H1 (cell line): ENCODE results near the gene CANT1. TPM values are rescaled to one million over a fixed set of nuclear protein-coding genes. Genes with fewer than 3 reads are reported as not detected.

Experiments used
- CTCF ChIA-PET: fragments of 300-600 bp; sonication (Branson Sonifier 250); formaldehyde crosslinking; loops from one replicate; lab custom pipeline; 2021; ENCODE audit not compliant: partially characterized antibody; lab: Charles Lee
- POLR2A ChIA-PET: fragments of 300-600 bp; sonication (Branson Sonifier 250); formaldehyde crosslinking; loops from one replicate; lab custom pipeline; 2021; ENCODE audit warnings: inconsistent platforms; ENCODE audit not compliant: partially characterized antibody; lab: Charles Lee
- DNase-seq, 2 experiments: peaks; one replicate each; pipeline versions ENCODE4 v3.0.0 to v3.0.0-alpha.2; 2010 to 2022; ENCODE audit warnings: low spot score in 2 of 2, low read depth in 1 of 2, mixed read lengths in 1 of 2
- FAIRE-seq: peaks from 2 replicates; lab custom pipeline; 2011; peaks lifted over from hg19 to GRCh38; lab: Jason Lieb, UNC
- H2AFZ ChIP-seq: 2 replicates; pipeline ENCODE4 v1.8.1; 2012; ENCODE audit warnings: low read length, inconsistent platforms
- H2AK5ac ChIP-seq: 2 replicates; pipeline ENCODE4 v1.6.1; 2013; ENCODE audit warnings: low read depth, low read length
- H2BK120ac ChIP-seq: replicated peaks from 2 replicates; pipeline ENCODE3; 2013; ENCODE audit warnings: low read depth, low read length, inconsistent platforms
- H2BK12ac ChIP-seq: 2 replicates; pipeline ENCODE4 v1.6.1; 2013; ENCODE audit warnings: low read depth, low read length
- H2BK15ac ChIP-seq: 2 replicates; pipeline ENCODE4 v1.6.1; 2013; ENCODE audit warnings: low read length
- H2BK20ac ChIP-seq: 2 replicates; pipeline ENCODE4 v1.6.1; 2013; ENCODE audit warnings: low read length
- H2BK5ac ChIP-seq: 2 replicates; pipeline ENCODE4 v1.6.1; 2013; ENCODE audit warnings: low read depth, low read length
- H3K14ac ChIP-seq: 2 replicates; pipeline ENCODE4 v1.6.1; 2013; ENCODE audit warnings: inconsistent platforms; ENCODE audit not compliant: insufficient read length
- H3K18ac ChIP-seq: 2 replicates; pipeline ENCODE4 v1.6.1; 2013; ENCODE audit warnings: low read length; ENCODE audit errors: extremely low read depth
- H3K23ac ChIP-seq: 2 replicates; pipeline ENCODE4 v1.6.1; 2013; ENCODE audit warnings: inconsistent platforms; ENCODE audit not compliant: insufficient read length
- H3K23me2 ChIP-seq: 2 replicates; pipeline ENCODE4 v1.6.1; 2013; ENCODE audit warnings: low read depth, low read length
- H3K27ac ChIP-seq: 2 replicates; pipeline ENCODE4 v1.6.1; 2011; ENCODE audit warnings: low read depth, low read length, inconsistent platforms
- H3K27me3 ChIP-seq, 4 experiments: replicated peaks in 1 of 4; 1 replicate in 1 of 4; 2 replicates in 3 of 4; pipeline versions ENCODE4 v1.6.1 to v1.8.1; 2011 to 2013; ENCODE audit warnings: low read length in 3 of 4, mild to moderate bottlenecking in 3 of 4, inconsistent platforms in 2 of 4, mixed read lengths in 2 of 4, moderate library complexity in 1 of 4; ENCODE audit not compliant: control insufficient read depth in 3 of 4, insufficient read depth in 3 of 4; ENCODE audit errors: extremely low read depth in 1 of 4
- H3K36me3 ChIP-seq, 4 experiments: 2 replicates each; pipeline versions ENCODE4 v1.6.1 to v1.8.1; 2011 to 2013; ENCODE audit warnings: mild to moderate bottlenecking in 4 of 4, low read length in 3 of 4, moderate library complexity in 2 of 4, control low read depth in 1 of 4, inconsistent platforms in 1 of 4; ENCODE audit not compliant: insufficient read depth in 4 of 4, control insufficient read depth in 2 of 4
- H3K4ac ChIP-seq: replicated peaks from 2 replicates; pipeline ENCODE3; 2013; ENCODE audit warnings: low read length, low read depth, mixed read lengths, inconsistent platforms; ENCODE audit not compliant: insufficient read length
- H3K4me1 ChIP-seq, 4 experiments: replicated peaks in 1 of 4; 1 replicate in 1 of 4; 2 replicates in 3 of 4; pipeline versions ENCODE4 v1.6.1 to v1.8.1; 2011 to 2013; ENCODE audit warnings: low read length in 3 of 4, inconsistent platforms in 2 of 4, mixed read lengths in 1 of 4; ENCODE audit not compliant: insufficient read depth in 4 of 4, control insufficient read depth in 3 of 4
- H3K4me2 ChIP-seq, 2 experiments: 2 replicates each; pipeline versions ENCODE4 v1.6.1 to v1.8.1; 2011 to 2013; ENCODE audit warnings: low read depth in 2 of 2, low read length in 2 of 2, control low read depth in 1 of 2, inconsistent platforms in 1 of 2, mild to moderate bottlenecking in 1 of 2; ENCODE audit not compliant: insufficient read depth in 1 of 2
- H3K4me3 ChIP-seq, 4 experiments: fragments of 200-600, 300-600 bp in 1 of 4; sonication (generic), shearing (Covaris generic), sonication (Bioruptor Twin) in 1 of 4; 2 replicates each; pipeline versions ENCODE4 v1.5.1 to v1.8.1; 2011 to 2016; ENCODE audit warnings: low read length in 4 of 4, low read depth in 3 of 4, control low read depth in 2 of 4, inconsistent platforms in 2 of 4, mild to moderate bottlenecking in 2 of 4, mixed read lengths in 1 of 4, moderate library complexity in 1 of 4; ENCODE audit not compliant: insufficient read depth in 2 of 4; ENCODE audit errors: extremely low read depth in 1 of 4
- H3K56ac ChIP-seq: replicated peaks from 2 replicates; pipeline ENCODE3; 2013; ENCODE audit warnings: low read depth, mild to moderate bottlenecking, mixed read lengths, low read length, inconsistent platforms; ENCODE audit not compliant: insufficient read length
- H3K79me1 ChIP-seq: 2 replicates; pipeline ENCODE4 v1.6.1; 2013; ENCODE audit warnings: low read depth, low read length, control low read depth
- H3K79me2 ChIP-seq, 2 experiments: 2 replicates each; pipeline versions ENCODE4 v1.6.1 to v1.8.1; 2012 to 2013; ENCODE audit warnings: low read length in 2 of 2, mild to moderate bottlenecking in 2 of 2, inconsistent platforms in 1 of 2; ENCODE audit not compliant: insufficient read depth in 2 of 2, control insufficient read depth in 1 of 2
- H3K9ac ChIP-seq, 4 experiments: replicated peaks in 1 of 4; 1 replicate in 1 of 4; 2 replicates in 3 of 4; pipeline versions ENCODE4 v1.6.1 to v1.8.1; 2011 to 2013; ENCODE audit warnings: low read depth in 3 of 4, low read length in 3 of 4, control low read depth in 2 of 4, mild to moderate bottlenecking in 2 of 4, moderate library complexity in 2 of 4, inconsistent platforms in 1 of 4; ENCODE audit errors: extremely low read depth in 1 of 4
- H3K9me3 ChIP-seq, 2 experiments: 2 replicates each; pipeline versions ENCODE4 v1.6.1 to v1.8.1; 2012 to 2013; ENCODE audit warnings: mild to moderate bottlenecking in 2 of 2, moderate library complexity in 2 of 2, control low read depth in 1 of 2, inconsistent platforms in 1 of 2, low read depth in 1 of 2, low read length in 1 of 2, mixed read lengths in 1 of 2; ENCODE audit not compliant: insufficient read depth in 2 of 2
- H4K20me1 ChIP-seq, 2 experiments: replicated peaks in 1 of 2; 2 replicates each; pipeline versions ENCODE3 to v1.8.1; 2011 to 2013; ENCODE audit warnings: inconsistent platforms in 2 of 2, low read length in 2 of 2, mild to moderate bottlenecking in 1 of 2; ENCODE audit not compliant: insufficient read depth in 2 of 2, control insufficient read depth in 1 of 2
- H4K5ac ChIP-seq: 2 replicates; pipeline ENCODE4 v1.6.1; 2013; ENCODE audit warnings: low read length, low read depth, mixed read lengths, inconsistent platforms; ENCODE audit not compliant: insufficient read length
- H4K8ac ChIP-seq: 2 replicates; pipeline ENCODE4 v1.8.0; 2013; ENCODE audit warnings: mild to moderate bottlenecking, moderate library complexity, low read length, inconsistent platforms; ENCODE audit not compliant: insufficient read depth; ENCODE audit errors: extremely low read depth
- H4K91ac ChIP-seq: replicated peaks from 2 replicates; pipeline ENCODE3; 2013; ENCODE audit warnings: low read length, mixed read lengths, inconsistent platforms; ENCODE audit not compliant: insufficient read length
- ATF2 ChIP-seq: IDR thresholded peaks from 2 replicates; pipeline ENCODE4 v1.6.1; 2012; ENCODE audit warnings: low read length, inconsistent platforms
- BCL11A ChIP-seq, 2 experiments: IDR thresholded peaks; one replicate each; pipeline ENCODE4 v1.6.1; 2011; ENCODE audit warnings: low read depth in 2 of 2, low read length in 2 of 2, mild to moderate bottlenecking in 2 of 2
- BRCA1 ChIP-seq: IDR thresholded peaks from 2 replicates; pipeline ENCODE4 v1.6.1; 2012; ENCODE audit warnings: low read depth, low read length, improper control_type of control experiment
- CBX8 ChIP-seq: fragments of 300-800, 300-1000 bp; sonication (generic); IDR thresholded peaks from 2 replicates; pipeline ENCODE4 v1.7.1; 2016; ENCODE audit warnings: low read depth, low read length, borderline replicate concordance
- CHD2 ChIP-seq: IDR thresholded peaks from 2 replicates; pipeline ENCODE4 v1.6.1; 2012; ENCODE audit warnings: low read length, improper control_type of control experiment
- CTBP2 ChIP-seq: IDR thresholded peaks from 2 replicates; pipeline ENCODE4 v1.7.0; 2011; ENCODE audit warnings: borderline replicate concordance, mild to moderate bottlenecking, moderate library complexity, mixed read lengths, low read length; ENCODE audit not compliant: insufficient read depth, insufficient read length
- FOSL1 ChIP-seq: IDR thresholded peaks from 2 replicates; pipeline ENCODE4 v1.6.1; 2011; ENCODE audit warnings: mild to moderate bottlenecking, low read depth, low read length, moderate library complexity; ENCODE audit not compliant: insufficient read depth
- NANOG ChIP-seq: IDR thresholded peaks from 2 replicates; pipeline ENCODE4 v1.6.1; 2011; ENCODE audit warnings: low read length, low read depth, mild to moderate bottlenecking, inconsistent platforms; ENCODE audit not compliant: insufficient read depth, poor library complexity, severe bottlenecking
- SUZ12 ChIP-seq: fragments of 200-600 bp; sonication (generic); IDR thresholded peaks from 2 replicates; pipeline ENCODE4 v1.6.1; 2012; ENCODE audit warnings: mild to moderate bottlenecking, inconsistent platforms, low read length, moderate library complexity, mixed read lengths
- TBP ChIP-seq: IDR thresholded peaks from 2 replicates; pipeline ENCODE4 v1.6.1; 2011; ENCODE audit warnings: low read depth, low read length, improper control_type of control experiment
- ZNF274 ChIP-seq: IDR thresholded peaks from 2 replicates; pipeline ENCODE4 v1.7.0; 2012; ENCODE audit warnings: low read length, borderline replicate concordance; ENCODE audit errors: extremely low read depth
- WGBS, 2 experiments: shearing (Covaris generic) in 1 of 2; methylation state at CpG; one replicate each; pipeline versions ENCODE4 v1.1.6 to v1.1.7; 2013 to 2015; ENCODE audit warnings: low lambda C conversion rate in 2 of 2, mixed read lengths in 2 of 2, inconsistent platforms in 1 of 2, low coverage in 1 of 2, missing lambda C conversion rate in 1 of 2; ENCODE audit not compliant: insufficient replicate concordance in 2 of 2, insufficient coverage in 1 of 2, insufficient read length in 1 of 2; ENCODE audit errors: extremely low coverage in 1 of 2, missing lambda C conversion rate in 1 of 2; 5-methylcytosine and 5-hydroxymethylcytosine counted together
- polyA plus RNA-seq, 7 experiments: library from polyadenylated mRNA; depleted of rRNA in 3 of 7; stranded (reverse) in 5 of 7; unstranded in 2 of 7; fragments of >200 nt in 5 of 7; fragments of 200-250 nt in 2 of 7; gene quantifications; 1 replicate in 5 of 7; 2 replicates in 1 of 7; 4 replicates in 1 of 7; pipeline versions ENCODE4 v1.2.1 to v1.2.3, GENCODE V29; 2011 to 2013; ENCODE audit warnings: missing spikeins in 2 of 7, mixed read lengths in 2 of 7
- total RNA-seq: library from RNA; stranded (reverse); fragmentation: NEBNext Ultra II Directional; extraction: Animal tissue kit (Norgen Biotek cat#: 25700); gene quantifications from 2 replicates; pipeline ENCODE4 v1.2.1, GENCODE V29; 2021

Gene CANT1
- total and polyA plus RNA-seq, 2 of the 8 experiments (the other 6 are each of a cell fraction or from before 2014, with no cell fraction given) = 23.0 to 32.6 TPM

GRCh38 chr17:78992542-78993212 is 16.9 kb downstream of the CANT1 start:
- no peak overlapping the region for H3K4me3 ChIP-seq
- no peak overlapping the region for H3K23ac ChIP-seq
- H4K5ac ChIP-seq = no peak overlapping the region
- no peak overlapping the region for H2AFZ ChIP-seq
- POLR2A ChIA-PET = no interaction called here
- no peak overlapping the region for H3K4me2 ChIP-seq
- H3K79me2 ChIP-seq = no peaks in the 10 kb centered on the region
- no peak overlapping the region for H2AK5ac ChIP-seq
- H4K8ac ChIP-seq = no peak overlapping the region
- H4K20me1 ChIP-seq = peaks cover 0 to 12% of the 10 kb centered on the region in 2 experiments
- CTCF ChIA-PET = interaction anchor here (0.9 to 3.9 kb wide), 13 partner anchors 9 to 408 kb away, joined by 3 to 24 read pairs (median 4); no protein-coding TSS in a partner anchor
- no peak overlapping the region for H4K91ac ChIP-seq
- FAIRE-seq (no peak), DNase-seq (no peak)
- no peak overlapping the region for H3K18ac ChIP-seq
- H2BK20ac ChIP-seq = no peak overlapping the region
- no peak overlapping the region for H3K4ac ChIP-seq
- H3K36me3 ChIP-seq = peaks cover 0 to 10% (median 2%) of the 10 kb centered on the region in 4 experiments; a peak in 3 of 8 replicates
- no peaks in the 10 kb centered on the region for H3K9me3 ChIP-seq
- no peak overlapping the region for H2BK15ac ChIP-seq
- H3K27ac ChIP-seq = no peak overlapping the region
- no peaks in the 10 kb centered on the region for H3K79me1 ChIP-seq
- no peak overlapping the region for H2BK120ac ChIP-seq
- no peak overlapping the region for H3K9ac ChIP-seq
- no peaks in the 10 kb centered on the region; a peak in 1 of 7 replicates for H3K27me3 ChIP-seq
- no peak overlapping the region for H2BK5ac ChIP-seq
- 83% methylated on average over 12 of the region's 12 CpGs; no CpG with 5 or more reads in 1 of the 2 experiments for WGBS, 2 experiments
- no peaks in the 10 kb centered on the region for H3K4me1 ChIP-seq
- H2BK12ac ChIP-seq = no peak overlapping the region
- H3K56ac ChIP-seq = no peak overlapping the region
- H3K14ac ChIP-seq = no peak overlapping the region
- no peaks in the 10 kb centered on the region for H3K23me2 ChIP-seq
- TF ChIP-seq NANOG (no peak), SUZ12 (no peak), CTBP2 (no peak), FOSL1 (no peak), ATF2 (no peak), BRCA1 (no peak), CHD2 (no peak), ZNF274 (no peak), BCL11A (IDR thresholded peaks at IDR 0.05; ENCODE audit: low read depth in 2 of 2, low read length in 2 of 2) (no peak), TBP (no peak), CBX8 (no peak)
